HEK293 (cell line): ENCODE results near the gene BTBD16.
A peak's percentile ranks its signal among the peaks of the same experiment; 100 is the strongest.

Source experiments
- KLF1 ChIP-seq: fragments of 450-650 bp; formaldehyde crosslinking; IDR thresholded peaks from 2 replicates; pipeline ENCODE4 v1.5.1; 2016; ENCODE audit warnings: missing biosample characterization, missing genetic modification characterization
- KLF9 ChIP-seq: fragments of 450-650 bp; formaldehyde crosslinking; IDR thresholded peaks from 2 replicates; pipeline ENCODE4 v1.5.1; 2016; ENCODE audit warnings: missing biosample characterization, missing genetic modification characterization, low read depth
- MEIS1 ChIP-seq: sonication (generic); formaldehyde crosslinking; IDR thresholded peaks from 2 replicates; pipeline ENCODE4 v1.8.1; 2022; ENCODE audit warnings: missing genetic modification reagents, mild to moderate bottlenecking, borderline replicate concordance
- MZF1 ChIP-seq: fragments of 450-650 bp; formaldehyde crosslinking; IDR thresholded peaks from 2 replicates; pipeline ENCODE4 v1.5.1; 2017; ENCODE audit warnings: missing biosample characterization, missing genetic modification characterization, borderline replicate concordance
- OSR2 ChIP-seq: fragments of 450-650 bp; formaldehyde crosslinking; IDR thresholded peaks from 2 replicates; pipeline ENCODE4 v1.5.1; 2016; ENCODE audit warnings: missing biosample characterization, missing genetic modification characterization
- RBAK ChIP-seq: fragments of 450-650 bp; formaldehyde crosslinking; IDR thresholded peaks from 2 replicates; pipeline ENCODE4 v1.5.1; 2016; ENCODE audit warnings: missing biosample characterization, missing genetic modification characterization
- ZBTB48 ChIP-seq: fragments of 450-650 bp; formaldehyde crosslinking; IDR thresholded peaks from 2 replicates; pipeline ENCODE4 v1.5.1; 2016; ENCODE audit warnings: missing biosample characterization, missing genetic modification characterization
- ZBTB8A ChIP-seq: fragments of 450-650 bp; formaldehyde crosslinking; IDR thresholded peaks from 2 replicates; pipeline ENCODE4 v1.5.1; 2016; ENCODE audit warnings: missing biosample characterization, missing genetic modification characterization
- ZFP37 ChIP-seq: fragments of 450-650 bp; formaldehyde crosslinking; IDR thresholded peaks from 2 replicates; pipeline ENCODE4 v1.5.1; 2016; ENCODE audit warnings: missing biosample characterization, missing genetic modification characterization
- ZFP69B ChIP-seq: fragments of 450-650 bp; formaldehyde crosslinking; IDR thresholded peaks from 2 replicates; pipeline ENCODE4 v1.5.1; 2016; ENCODE audit warnings: missing biosample characterization, missing genetic modification characterization
- ZNF175 ChIP-seq: fragments of 450-650 bp; formaldehyde crosslinking; IDR thresholded peaks from 2 replicates; pipeline ENCODE4 v1.5.1; 2016; ENCODE audit warnings: missing biosample characterization, missing genetic modification characterization
- ZNF184 ChIP-seq: fragments of 450-650 bp; IDR thresholded peaks from 2 replicates; pipeline ENCODE4 v1.5.1; 2018; ENCODE audit warnings: missing biosample characterization, mild to moderate bottlenecking, missing genetic modification characterization
- ZNF529 ChIP-seq: fragments of 450-650 bp; formaldehyde crosslinking; IDR thresholded peaks from 2 replicates; pipeline ENCODE4 v1.5.1; 2017; ENCODE audit warnings: missing genetic modification characterization, missing biosample characterization; ENCODE audit not compliant: insufficient replicate concordance
- ZNF544 ChIP-seq: fragments of 450-650 bp; formaldehyde crosslinking; IDR thresholded peaks from 2 replicates; pipeline ENCODE4 v1.5.0; 2017; ENCODE audit warnings: missing biosample characterization, missing genetic modification characterization
- ZNF549 ChIP-seq: fragments of 450-650 bp; IDR thresholded peaks from 2 replicates; pipeline ENCODE4 v1.5.1; 2018; ENCODE audit warnings: missing biosample characterization, missing genetic modification characterization, mild to moderate bottlenecking, inconsistent platforms, moderate library complexity
- ZNF585B ChIP-seq: fragments of 450-650 bp; formaldehyde crosslinking; IDR thresholded peaks from 2 replicates; pipeline ENCODE4 v1.5.1; 2016; ENCODE audit warnings: missing biosample characterization, missing genetic modification characterization
- ZNF660 ChIP-seq: fragments of 450-650 bp; IDR thresholded peaks from 2 replicates; pipeline ENCODE4 v1.5.1; 2018; ENCODE audit warnings: missing biosample characterization, mild to moderate bottlenecking, missing genetic modification characterization
- ZNF664 ChIP-seq: fragments of 450-650 bp; formaldehyde crosslinking; IDR thresholded peaks from 2 replicates; pipeline ENCODE4 v1.5.1; 2016; ENCODE audit warnings: missing biosample characterization, missing genetic modification characterization
- ZNF707 ChIP-seq: fragments of 450-650 bp; formaldehyde crosslinking; IDR thresholded peaks from 2 replicates; pipeline ENCODE4 v1.5.1; 2016; ENCODE audit warnings: missing biosample characterization, missing genetic modification characterization
- ZNF768 ChIP-seq: fragments of 450-650 bp; formaldehyde crosslinking; IDR thresholded peaks from 2 replicates; pipeline ENCODE4 v1.5.1; 2018; ENCODE audit warnings: missing biosample characterization, mild to moderate bottlenecking, missing genetic modification characterization
- ZNF777 ChIP-seq: fragments of 450-650 bp; formaldehyde crosslinking; IDR thresholded peaks from 2 replicates; pipeline ENCODE4 v1.5.1; 2017; ENCODE audit warnings: missing biosample characterization, missing genetic modification characterization, borderline replicate concordance
- ZSCAN16 ChIP-seq: fragments of 450-650 bp; formaldehyde crosslinking; IDR thresholded peaks from 2 replicates; pipeline ENCODE4 v1.5.1; 2016; ENCODE audit warnings: missing biosample characterization, missing genetic modification characterization
- ZSCAN30 ChIP-seq: fragments of 450-650 bp; IDR thresholded peaks from 2 replicates; pipeline ENCODE4 v1.5.1; 2018; ENCODE audit warnings: missing biosample characterization, mild to moderate bottlenecking, missing genetic modification characterization, moderate library complexity
- TF ChIP-seq, protein P1 (sequence below): fragments of 450-650 bp; formaldehyde crosslinking; IDR thresholded peaks from 2 replicates; pipeline ENCODE4 v1.5.1; 2016; ENCODE audit warnings: missing biosample characterization, missing genetic modification characterization
- TF ChIP-seq, protein P2 (sequence below): fragments of 450-650 bp; formaldehyde crosslinking; IDR thresholded peaks from 2 replicates; pipeline ENCODE4 v1.5.1; 2016; ENCODE audit warnings: missing biosample characterization, missing genetic modification characterization
- TF ChIP-seq, protein P3 (sequence below): fragments of 450-650 bp; formaldehyde crosslinking; IDR thresholded peaks from 2 replicates; pipeline ENCODE4 v1.5.0; 2017; ENCODE audit warnings: missing biosample characterization, missing genetic modification characterization, borderline replicate concordance
- TF ChIP-seq, protein P4 (sequence below): fragments of 450-650 bp; formaldehyde crosslinking; IDR thresholded peaks from 2 replicates; pipeline ENCODE4 v1.5.1; 2016; ENCODE audit warnings: missing biosample characterization, missing genetic modification characterization
- TF ChIP-seq, protein P5 (sequence below): fragments of 450-650 bp; formaldehyde crosslinking; conservative IDR thresholded peaks from 2 replicates; pipeline ENCODE4 v1.5.1; 2016; ENCODE audit warnings: low read depth, missing biosample characterization, missing genetic modification characterization

BTBD16 gene

DNA sequence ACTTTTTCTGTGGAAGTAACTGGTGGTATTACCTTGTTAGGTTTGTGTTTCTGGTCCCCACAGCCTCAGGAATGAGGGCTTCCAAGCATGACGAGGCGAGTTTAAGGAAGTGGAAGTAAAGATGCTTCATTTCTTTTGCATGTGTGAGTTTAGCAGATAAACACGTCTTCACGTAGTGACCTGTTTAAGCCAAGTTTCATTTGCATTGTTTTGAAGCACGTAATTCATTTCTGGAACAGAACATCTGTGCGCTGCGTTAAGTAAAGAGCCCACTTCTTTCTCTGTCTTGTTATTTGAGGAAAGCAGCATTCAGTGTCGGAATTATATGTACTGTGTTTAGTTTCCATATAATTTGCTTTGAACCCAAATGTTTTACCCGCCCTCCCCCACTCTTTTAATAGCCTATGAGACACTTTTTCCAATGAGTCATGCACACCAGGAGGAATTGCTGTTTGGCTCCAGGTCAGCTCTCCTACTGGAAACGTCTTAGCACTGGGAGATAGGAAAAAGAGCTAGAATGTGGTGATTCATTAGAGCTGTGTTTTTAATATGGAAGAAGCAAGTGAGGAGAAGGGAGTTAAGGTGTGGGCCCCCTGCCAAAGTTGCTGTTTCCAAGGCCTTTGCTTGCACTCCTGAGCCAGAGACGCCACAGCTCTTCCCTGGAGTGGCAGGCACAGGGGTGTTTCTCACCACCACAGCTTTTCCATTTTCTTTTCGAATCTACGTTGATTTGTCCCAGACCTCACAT is 36.7 kb downstream of the BTBD16 start (continued):
- TF ChIP-seq, protein P1, sequence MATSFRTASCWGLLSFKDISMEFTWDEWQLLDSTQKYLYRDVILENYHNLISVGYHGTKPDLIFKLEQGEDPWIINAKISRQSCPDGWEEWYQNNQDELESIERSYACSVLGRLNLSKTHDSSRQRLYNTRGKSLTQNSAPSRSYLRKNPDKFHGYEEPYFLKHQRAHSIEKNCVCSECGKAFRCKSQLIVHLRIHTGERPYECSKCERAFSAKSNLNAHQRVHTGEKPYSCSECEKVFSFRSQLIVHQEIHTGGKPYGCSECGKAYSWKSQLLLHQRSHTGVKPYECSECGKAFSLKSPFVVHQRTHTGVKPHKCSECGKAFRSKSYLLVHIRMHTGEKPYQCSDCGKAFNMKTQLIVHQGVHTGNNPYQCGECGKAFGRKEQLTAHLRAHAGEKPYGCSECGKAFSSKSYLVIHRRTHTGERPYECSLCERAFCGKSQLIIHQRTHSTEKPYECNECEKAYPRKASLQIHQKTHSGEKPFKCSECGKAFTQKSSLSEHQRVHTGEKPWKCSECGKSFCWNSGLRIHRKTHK (tag by site-specific recombination), result peak; percentile 91
- TF ChIP-seq ZNF585B (tag by site-specific recombination) (no peak), ZNF544 (tag by site-specific recombination) (no peak), ZNF707 (tag by site-specific recombination) (no peak), ZNF175 (tag by site-specific recombination) (no peak), KLF1 (tag by site-specific recombination) (no peak), OSR2 (peak; percentile 79), ZNF777 (tag by site-specific recombination) (no peak), MEIS1 (CRISPR knock-in tag) (no peak), ZBTB48 (tag by site-specific recombination) (no peak), RBAK (tag by site-specific recombination) (no peak), MZF1 (no peak), KLF9 (no peak), ZFP37 (tag by site-specific recombination) (peak; percentile 95), ZFP69B (tag by site-specific recombination) (peak; percentile 83), ZSCAN30 (tag by site-specific recombination) (peak; percentile 88), ZNF768 (no peak), ZNF660 (tag by site-specific recombination) (peak; percentile 69; the same call in 1 of the 2 replicates), ZNF664 (no peak), ZNF549 (tag by site-specific recombination) (no peak), ZNF529 (tag by site-specific recombination) (peak; percentile 5), ZNF184 (tag by site-specific recombination) (peak; percentile 80; the same call in 1 of the 2 replicates), ZBTB8A (tag by site-specific recombination) (no peak), ZSCAN16 (tag by site-specific recombination) (no peak)
- TF ChIP-seq, protein P2, sequence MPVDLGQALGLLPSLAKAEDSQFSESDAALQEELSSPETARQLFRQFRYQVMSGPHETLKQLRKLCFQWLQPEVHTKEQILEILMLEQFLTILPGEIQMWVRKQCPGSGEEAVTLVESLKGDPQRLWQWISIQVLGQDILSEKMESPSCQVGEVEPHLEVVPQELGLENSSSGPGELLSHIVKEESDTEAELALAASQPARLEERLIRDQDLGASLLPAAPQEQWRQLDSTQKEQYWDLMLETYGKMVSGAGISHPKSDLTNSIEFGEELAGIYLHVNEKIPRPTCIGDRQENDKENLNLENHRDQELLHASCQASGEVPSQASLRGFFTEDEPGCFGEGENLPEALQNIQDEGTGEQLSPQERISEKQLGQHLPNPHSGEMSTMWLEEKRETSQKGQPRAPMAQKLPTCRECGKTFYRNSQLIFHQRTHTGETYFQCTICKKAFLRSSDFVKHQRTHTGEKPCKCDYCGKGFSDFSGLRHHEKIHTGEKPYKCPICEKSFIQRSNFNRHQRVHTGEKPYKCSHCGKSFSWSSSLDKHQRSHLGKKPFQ (tag by site-specific recombination), result no peak
- TF ChIP-seq, protein P3, sequence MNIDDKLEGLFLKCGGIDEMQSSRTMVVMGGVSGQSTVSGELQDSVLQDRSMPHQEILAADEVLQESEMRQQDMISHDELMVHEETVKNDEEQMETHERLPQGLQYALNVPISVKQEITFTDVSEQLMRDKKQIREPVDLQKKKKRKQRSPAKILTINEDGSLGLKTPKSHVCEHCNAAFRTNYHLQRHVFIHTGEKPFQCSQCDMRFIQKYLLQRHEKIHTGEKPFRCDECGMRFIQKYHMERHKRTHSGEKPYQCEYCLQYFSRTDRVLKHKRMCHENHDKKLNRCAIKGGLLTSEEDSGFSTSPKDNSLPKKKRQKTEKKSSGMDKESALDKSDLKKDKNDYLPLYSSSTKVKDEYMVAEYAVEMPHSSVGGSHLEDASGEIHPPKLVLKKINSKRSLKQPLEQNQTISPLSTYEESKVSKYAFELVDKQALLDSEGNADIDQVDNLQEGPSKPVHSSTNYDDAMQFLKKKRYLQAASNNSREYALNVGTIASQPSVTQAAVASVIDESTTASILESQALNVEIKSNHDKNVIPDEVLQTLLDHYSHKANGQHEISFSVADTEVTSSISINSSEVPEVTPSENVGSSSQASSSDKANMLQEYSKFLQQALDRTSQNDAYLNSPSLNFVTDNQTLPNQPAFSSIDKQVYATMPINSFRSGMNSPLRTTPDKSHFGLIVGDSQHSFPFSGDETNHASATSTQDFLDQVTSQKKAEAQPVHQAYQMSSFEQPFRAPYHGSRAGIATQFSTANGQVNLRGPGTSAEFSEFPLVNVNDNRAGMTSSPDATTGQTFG (tag by site-specific recombination), result no peak
- TF ChIP-seq, protein P4, sequence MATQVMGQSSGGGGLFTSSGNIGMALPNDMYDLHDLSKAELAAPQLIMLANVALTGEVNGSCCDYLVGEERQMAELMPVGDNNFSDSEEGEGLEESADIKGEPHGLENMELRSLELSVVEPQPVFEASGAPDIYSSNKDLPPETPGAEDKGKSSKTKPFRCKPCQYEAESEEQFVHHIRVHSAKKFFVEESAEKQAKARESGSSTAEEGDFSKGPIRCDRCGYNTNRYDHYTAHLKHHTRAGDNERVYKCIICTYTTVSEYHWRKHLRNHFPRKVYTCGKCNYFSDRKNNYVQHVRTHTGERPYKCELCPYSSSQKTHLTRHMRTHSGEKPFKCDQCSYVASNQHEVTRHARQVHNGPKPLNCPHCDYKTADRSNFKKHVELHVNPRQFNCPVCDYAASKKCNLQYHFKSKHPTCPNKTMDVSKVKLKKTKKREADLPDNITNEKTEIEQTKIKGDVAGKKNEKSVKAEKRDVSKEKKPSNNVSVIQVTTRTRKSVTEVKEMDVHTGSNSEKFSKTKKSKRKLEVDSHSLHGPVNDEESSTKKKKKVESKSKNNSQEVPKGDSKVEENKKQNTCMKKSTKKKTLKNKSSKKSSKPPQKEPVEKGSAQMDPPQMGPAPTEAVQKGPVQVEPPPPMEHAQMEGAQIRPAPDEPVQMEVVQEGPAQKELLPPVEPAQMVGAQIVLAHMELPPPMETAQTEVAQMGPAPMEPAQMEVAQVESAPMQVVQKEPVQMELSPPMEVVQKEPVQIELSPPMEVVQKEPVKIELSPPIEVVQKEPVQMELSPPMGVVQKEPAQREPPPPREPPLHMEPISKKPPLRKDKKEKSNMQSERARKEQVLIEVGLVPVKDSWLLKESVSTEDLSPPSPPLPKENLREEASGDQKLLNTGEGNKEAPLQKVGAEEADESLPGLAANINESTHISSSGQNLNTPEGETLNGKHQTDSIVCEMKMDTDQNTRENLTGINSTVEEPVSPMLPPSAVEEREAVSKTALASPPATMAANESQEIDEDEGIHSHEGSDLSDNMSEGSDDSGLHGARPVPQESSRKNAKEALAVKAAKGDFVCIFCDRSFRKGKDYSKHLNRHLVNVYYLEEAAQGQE (tag by site-specific recombination), result peak; percentile 16; the same call in 1 of the 2 replicates
- TF ChIP-seq, protein P5, sequence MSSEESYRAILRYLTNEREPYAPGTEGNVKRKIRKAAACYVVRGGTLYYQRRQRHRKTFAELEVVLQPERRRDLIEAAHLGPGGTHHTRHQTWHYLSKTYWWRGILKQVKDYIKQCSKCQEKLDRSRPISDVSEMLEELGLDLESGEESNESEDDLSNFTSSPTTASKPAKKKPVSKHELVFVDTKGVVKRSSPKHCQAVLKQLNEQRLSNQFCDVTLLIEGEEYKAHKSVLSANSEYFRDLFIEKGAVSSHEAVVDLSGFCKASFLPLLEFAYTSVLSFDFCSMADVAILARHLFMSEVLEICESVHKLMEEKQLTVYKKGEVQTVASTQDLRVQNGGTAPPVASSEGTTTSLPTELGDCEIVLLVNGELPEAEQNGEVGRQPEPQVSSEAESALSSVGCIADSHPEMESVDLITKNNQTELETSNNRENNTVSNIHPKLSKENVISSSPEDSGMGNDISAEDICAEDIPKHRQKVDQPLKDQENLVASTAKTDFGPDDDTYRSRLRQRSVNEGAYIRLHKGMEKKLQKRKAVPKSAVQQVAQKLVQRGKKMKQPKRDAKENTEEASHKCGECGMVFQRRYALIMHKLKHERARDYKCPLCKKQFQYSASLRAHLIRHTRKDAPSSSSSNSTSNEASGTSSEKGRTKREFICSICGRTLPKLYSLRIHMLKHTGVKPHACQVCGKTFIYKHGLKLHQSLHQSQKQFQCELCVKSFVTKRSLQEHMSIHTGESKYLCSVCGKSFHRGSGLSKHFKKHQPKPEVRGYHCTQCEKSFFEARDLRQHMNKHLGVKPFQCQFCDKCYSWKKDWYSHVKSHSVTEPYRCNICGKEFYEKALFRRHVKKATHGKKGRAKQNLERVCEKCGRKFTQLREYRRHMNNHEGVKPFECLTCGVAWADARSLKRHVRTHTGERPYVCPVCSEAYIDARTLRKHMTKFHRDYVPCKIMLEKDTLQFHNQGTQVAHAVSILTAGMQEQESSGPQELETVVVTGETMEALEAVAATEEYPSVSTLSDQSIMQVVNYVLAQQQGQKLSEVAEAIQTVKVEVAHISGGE (tag by site-specific recombination), result no peak
